NCI-H1930 (cell line): ENCODE data around the gene CACNA2D4.
"Not testable (repeated sequence)": the region's sequence is repeated elsewhere in the genome, so short reads cannot be mapped to it uniquely, and the experiment has no call there.

Source experiments
- DNase-seq, 2 experiments: peaks; one replicate each; lab custom pipeline; 2025; lab: John Stamatoyannopoulos, UW

The CACNA2D4 gene

DNA sequence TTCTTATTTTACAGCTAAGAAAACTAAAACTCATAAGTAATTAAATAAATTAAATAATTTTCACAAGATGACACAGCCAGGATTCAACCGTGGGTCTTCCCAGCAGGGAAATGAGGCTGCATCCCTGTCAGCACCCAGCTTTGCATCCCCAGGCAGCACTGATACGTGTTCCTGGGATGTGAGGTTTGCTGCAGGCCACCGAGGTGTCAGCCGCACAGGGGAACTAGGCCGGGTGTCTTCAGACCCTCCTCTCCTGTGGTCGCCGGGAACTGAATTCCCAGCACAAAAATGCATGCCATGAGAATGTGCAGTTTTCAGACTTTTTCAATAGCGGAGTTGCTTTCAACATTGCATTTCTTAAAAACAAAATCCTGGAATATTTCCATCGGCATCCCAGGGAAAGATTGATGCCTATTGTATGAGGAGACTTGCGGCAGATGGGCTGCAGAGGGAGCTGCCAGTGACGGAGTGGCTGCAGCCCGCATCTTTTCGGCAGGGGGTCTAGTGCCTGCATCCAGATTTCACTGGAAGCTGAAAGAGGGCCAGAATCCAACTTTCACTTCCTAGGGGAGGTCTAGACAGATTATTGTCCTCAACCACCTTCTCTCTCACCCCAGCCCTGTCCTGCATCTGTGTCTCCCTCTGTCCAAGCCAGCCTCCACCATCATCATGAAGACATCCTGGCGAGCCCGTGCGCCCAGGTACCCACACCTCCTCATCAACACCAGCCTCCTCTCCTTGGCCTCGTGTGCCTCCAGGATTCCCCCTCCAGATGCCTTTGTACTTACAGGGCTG, 85.5 kb downstream of the CACNA2D4 start:
- DNase-seq, result no peak

DNA sequence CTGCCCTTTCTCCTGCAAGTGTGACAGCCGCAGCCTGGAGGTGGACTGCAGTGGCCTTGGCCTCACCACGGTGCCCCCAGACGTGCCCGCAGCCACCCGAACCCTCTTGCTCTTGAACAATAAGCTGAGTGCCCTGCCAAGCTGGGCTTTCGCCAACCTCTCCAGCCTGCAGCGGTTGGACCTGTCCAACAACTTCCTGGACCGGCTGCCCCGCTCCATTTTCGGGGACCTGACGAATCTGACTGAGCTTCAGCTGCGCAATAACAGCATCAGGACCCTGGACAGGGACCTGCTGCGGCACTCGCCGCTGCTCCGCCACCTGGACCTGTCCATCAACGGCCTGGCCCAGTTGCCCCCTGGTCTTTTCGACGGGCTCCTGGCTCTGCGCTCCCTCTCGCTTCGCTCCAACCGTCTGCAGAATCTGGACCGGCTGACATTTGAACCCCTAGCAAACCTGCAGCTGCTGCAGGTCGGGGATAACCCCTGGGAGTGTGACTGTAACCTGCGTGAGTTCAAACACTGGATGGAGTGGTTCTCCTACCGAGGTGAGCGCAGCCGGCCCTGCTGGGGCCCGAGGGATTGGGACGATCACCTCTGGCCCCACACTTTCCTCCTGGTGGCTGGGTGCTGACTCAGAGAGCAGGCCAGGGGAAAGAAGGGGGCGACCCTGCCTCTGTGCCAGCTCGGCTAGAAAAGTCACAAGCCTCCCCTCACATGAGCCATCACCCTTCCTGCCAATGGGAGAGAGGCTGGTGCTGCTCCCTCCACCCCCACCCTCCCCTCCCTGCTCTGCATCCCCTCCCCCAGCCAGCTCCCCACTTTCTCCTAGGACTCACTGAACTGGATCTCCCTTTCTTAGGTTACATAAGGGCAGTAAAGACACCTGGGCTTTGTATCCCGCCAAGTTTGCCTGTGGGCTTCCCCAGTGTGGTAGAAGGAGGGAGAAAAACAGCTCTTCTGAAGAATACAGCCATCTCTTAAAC, 87.2 kb downstream of the CACNA2D4 start:
- DNase-seq, result no peak

DNA sequence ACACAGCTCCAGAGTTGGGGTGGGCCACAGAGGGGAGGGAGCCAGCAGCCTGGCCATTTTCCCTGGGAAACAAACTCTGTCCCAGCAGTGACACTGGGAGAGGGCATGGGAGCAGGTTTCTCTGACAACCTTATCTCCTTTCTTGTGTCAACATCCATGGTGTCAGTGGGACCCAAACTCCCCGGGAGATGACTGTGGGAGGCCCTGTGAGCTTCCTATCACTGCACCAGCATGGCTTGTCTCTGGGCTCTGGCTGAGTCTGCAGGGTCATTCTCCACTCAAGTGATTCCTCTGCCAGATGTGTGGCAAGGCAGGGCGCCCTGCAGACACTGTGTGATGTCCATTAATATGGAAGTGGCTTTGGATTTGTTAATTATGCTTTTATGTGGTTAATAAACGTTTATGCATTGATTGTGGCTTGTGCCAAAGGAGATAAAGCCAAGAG, 88.0 kb downstream of the CACNA2D4 start:
- no peak for DNase-seq

DNA sequence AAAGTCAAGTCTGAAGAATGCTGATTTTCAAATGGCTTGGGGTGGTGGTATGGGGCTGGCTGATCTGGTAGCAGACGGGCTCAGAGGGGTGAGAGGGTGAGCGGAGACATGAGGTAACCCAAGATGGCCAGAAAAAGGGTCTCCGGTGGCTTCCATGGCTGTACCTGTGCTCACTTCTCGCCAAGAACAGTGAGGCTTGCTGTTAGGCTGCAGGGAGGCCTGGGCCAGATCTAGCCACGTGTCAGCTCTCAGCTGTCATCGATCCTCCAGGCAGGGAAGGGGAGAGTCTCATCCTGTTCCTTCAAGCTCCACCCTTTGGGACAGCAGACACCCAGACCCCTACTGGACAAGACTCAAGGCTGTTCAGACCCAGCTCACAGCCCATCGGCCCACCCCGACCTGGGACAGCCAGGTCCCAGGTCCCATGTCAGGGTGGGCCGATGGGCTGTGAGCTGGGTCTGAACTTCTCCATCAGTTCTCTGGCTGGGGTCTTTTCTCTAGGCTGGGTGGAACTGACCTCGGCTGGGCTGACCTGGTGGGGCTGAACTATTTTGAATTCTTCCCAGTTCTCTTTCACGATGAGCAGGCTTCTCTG, 89.0 kb downstream of the CACNA2D4 start:
- no peak for DNase-seq

DNA sequence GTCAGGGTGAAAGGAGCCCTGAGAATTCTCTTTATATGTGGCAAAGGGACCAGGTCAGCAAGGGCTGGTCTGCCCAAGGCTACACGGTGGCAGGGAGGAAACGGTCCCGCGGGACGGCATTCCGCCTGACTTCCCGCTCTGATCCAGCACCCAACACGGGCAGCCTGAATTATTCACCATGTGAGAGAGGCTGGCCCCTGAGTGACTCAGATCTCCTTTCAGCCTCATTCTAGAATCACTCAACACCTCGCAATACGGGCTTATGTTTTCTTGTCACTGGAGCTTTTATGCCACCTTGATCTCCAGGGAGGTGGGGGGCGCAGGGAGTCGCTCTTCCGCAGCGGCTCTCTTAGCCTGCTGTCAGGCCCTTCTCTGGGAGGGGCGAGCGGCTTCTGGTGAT, 89.6 kb downstream of the CACNA2D4 start:
- DNase-seq, result no peak

DNA sequence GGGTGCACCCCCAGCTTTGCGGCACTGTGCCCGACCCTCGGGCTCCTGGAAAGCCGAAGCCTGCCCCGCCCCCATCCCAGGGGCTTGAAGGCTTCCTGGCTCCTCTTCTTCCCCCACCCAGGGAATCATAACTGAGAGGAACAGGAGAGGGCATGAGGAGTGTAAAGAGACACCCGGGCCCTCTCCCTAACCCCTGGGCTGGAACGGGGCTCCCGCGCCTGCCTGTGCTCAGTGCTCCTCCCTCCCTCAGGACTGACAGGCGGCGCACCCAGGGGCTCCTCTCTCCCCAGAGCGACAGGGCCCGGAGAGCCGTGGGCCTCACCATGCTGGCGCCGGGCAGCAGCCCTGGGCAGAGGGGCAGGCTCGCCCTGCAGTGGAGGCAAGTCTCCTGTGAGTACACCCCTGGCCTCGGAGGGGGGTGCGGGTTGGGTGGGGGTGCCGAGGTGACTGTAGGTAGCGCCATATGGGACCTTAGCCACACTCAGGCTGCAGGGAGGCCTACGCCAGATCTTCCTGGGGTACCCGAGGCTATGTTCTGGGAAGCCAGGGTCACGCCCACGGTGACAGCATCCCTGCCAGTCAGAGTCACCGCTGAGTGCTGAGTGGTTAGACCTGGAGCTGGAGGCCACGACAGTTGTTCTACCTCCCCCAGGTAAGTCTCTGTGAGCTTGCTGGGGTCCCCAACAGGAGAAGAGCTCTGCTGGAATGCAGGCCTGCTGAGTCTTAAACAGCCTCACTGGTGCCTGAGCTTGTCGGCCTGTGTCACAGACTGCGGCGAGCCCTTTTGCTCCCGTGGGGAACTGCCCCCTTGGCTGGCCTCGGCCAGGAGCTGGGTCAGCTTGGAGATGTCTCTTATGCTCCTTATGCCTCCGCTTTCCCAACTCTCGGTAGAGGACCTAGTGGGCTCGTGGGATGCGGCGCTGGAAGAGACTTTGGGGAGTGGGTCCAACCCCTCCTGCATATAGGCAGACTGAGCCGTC, 90.3 kb downstream of the CACNA2D4 start:
- no peak for DNase-seq

DNA sequence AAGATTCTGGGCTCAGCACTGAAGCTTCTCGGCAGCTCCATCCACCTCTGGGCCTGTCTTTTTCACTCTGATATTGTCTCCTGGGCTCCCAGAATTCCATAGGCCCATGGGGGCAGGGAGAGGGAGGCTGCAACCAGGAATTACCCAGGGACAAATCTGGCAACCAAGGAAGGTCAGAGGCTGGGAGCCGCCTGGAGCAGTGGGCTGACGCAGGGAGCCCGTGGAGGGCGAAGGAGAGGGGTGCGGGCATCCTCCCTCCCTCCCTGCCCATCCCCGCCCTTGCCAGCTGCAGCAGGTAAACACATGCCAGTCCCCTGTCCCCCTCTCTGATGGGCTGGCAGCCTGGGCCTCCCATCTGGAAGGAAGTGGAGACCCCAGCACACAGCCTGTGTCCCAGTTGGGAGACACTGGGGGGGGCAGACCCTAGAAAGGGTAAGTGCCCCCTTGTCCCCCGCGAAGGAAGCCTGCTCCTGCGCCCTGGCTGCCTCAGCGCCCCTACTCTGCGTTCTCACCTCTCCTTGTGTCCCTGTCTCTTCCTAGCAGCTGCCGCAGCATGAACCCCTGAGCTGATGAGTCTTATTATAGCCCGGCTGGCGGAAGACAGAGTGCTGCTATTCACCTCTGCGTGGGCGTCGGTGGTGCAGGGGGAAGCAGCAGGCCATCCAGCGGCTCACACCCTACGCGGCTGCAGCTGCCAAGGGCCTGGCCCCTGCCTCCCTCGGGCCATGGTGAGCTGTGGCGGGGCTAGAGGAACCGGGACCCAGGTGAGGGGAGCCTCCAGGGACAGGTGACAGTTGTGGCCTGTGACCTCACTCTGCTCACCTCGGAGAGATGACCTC, 91.4 kb downstream of the CACNA2D4 start:
- no peak for DNase-seq

DNA sequence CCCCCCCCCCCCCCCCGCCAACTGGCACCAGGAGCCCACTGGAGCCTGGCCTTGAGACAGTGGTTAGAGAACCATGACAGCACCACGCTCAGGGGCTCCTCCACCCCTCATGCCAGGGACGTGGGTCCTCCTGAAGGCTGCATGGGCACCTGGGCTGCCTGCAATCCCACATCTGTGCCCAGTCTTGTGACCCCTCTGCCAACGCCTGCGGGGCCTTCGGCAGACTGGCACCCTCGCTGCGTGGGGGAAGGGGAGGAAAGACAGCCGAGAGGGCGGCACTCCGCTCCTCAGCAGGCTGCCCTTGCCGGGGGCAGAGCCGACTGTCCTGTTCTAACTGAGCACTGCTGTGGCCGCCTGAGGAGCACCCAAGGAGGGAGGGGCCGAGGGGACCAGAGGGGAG, 92.1 kb downstream of the CACNA2D4 start:
- DNase-seq, result no peak

DNA sequence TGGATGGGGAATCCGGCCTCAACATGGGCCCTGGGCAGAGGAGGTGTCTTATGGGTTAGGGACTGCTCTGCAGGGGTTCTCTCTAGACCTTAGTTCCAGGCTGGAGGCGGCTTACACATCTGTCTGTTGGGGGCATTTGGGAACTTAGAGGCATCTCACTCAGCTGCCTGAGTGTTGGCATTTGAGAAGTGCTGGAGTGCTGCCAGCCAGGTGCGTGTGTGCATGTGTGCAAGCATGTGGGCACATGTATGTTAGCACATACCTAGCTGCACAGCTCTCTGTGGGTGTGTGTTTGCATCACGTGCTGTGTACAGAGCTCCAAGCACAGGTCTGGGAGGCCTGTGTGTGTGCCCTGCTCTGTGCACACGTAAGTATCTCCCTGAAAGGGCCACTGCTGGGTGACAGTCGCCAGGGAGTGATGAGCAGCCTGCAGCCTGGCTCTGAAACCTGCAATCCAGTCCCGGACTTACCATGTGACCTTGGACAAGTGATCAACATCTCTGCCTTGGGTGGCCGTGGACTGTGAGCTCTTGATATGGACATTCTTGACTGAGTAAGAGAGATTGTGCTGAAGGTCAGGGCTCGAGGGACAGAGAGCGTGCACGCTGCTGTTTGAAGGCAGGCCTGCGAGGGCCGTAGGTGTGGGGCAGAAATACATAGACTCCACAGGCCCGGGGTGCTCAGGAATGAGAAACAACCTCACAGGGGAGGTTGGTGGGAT, 92.9 kb downstream of the CACNA2D4 start:
- no peak for DNase-seq

DNA sequence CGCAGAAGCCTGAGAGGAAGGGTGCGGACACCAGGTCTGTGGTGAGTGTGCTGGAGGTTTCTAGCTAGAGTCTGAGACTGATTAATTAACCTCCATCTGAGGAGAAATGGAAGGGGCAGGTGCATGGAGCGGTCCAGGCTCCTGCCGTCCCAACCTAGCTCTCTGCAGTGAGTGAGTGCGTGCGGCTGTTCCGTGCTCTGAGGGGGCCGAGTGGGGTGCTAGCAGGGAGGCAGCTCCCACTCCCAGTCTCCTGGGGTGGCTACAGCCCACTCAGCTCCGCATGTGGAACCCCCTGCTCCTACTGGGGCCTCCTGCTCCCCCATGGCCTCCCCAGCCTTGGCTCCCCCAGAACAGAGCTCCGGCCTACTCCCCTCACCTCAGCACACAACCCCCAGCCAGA, 95.2 kb downstream of the CACNA2D4 start:
- DNase-seq, result no peak

DNA sequence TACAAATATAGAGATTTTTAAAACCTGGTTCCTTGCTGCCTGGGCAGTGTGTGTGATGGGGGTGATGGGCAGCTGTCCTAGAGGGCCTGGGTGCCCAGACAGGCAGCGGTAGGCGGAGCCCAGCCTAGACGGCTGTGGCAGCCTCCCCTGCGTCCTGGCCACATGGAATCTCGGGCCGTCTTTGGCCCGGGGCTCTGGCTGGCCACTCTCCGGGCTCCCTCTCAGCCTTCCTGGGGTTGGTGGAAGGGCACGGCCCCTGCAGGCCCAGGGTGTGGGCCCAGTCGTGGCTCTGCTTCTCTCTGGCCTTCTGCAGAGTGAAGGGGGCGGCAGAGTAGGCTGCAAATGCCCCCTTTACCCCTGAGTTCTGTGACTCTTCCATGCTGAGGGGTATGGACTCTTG, 95.8 kb downstream of the CACNA2D4 start:
- DNase-seq, result no peak

DNA sequence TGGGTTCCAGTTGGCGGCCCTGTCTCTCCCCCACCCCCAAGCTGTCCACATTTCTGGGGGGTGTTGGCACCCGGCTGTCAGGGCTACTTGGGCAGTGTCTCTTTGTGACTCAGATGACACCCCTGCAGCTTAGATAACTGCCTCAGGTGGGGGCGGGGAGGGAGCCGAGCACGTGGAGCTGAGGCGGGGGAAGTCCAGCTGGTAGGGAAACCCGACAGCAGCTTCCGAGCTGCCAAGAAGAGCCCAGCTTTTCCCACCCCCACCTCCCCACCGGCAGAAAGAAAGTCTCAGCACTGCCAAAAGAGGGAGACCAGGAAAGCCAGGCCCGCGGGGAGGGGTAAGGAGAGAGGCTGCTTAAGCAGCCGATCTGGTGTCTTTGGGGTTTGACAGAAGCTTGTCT, 96.6 kb downstream of the CACNA2D4 start:
- no peak for DNase-seq

DNA sequence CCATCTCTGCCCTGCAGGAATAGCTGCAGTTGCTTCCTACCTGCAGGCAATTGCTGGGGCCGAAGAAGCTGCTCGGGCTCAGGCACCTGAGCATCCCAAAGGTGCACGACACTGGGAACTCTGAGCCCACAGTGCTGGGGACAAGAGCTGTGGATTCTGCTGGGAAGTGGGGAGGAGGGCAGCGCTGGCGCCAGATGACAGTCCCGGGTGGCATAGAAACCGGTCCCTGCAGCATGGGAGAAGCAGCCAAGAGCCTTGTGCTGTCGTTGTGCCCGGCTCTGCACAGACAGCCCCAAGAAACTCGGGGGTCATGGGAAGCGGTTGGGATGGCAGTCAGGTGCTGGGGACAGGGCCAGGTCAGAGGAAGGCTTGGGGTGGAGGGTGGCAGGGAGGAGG, 97.6 kb downstream of the CACNA2D4 start:
- no peak for DNase-seq

DNA sequence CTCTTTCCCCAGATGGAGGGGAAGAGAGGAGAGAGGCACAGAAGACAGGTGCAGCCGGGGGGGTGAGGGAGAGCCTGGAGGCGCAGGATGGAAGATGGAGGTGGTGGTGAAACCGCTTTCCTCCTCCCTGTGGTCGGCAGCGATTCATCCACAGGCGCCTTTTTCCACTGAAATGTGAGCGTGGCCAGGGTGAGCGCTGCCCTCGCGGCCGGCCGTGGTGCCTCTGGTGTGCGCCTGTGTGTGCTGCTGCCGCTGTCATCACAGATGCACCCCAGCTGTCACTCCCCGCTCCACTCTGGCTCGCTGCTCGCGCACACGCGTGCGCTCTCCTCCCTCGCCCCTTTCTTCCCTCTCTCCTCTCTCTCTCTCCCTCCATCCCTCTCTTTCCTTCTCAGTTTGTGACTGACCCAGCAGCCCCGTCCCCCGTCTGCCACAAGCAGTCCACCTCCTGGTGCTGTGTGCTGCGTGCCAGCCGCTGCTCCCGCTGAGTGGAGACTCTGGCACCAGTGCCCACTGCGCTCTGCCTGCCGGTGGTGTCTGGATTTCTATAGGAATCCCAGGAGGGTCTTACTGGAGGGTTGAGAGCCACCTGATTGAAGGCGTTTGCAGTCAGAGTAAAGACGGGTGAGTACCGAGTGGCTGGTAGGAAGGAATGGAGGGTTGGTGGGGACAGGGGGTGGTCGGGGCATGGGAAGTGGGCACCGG, 98.1 kb downstream of the CACNA2D4 start, which contains the start of gene LRTM2:
Gene LRTM2 (plus strand): TSS at position 375 of the 705 bp plus-strand sequence. CDS start 7,584 bp downstream, outside the sequence.
- no peak for DNase-seq

DNA sequence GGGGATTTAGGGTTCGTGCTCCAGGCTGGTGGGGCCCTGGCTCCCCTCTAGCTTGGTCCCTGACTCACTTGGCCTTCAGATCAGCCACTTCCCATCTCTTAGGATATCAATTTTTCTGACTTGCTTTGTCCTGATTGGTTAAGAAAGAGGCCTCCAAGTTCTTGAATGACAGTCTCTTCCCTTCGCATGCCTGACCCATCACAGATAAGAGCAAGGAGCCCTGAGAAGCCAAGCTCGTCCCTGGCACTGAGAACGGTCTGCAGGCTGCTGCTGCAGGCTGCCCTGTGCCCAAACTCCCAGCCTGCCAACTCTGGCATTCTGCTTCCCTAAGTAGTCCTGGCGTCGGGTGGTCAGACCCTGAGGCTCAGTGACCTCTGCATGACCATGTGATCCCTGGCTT, 98.9 kb downstream of the CACNA2D4 start:
- DNase-seq, result no peak

DNA sequence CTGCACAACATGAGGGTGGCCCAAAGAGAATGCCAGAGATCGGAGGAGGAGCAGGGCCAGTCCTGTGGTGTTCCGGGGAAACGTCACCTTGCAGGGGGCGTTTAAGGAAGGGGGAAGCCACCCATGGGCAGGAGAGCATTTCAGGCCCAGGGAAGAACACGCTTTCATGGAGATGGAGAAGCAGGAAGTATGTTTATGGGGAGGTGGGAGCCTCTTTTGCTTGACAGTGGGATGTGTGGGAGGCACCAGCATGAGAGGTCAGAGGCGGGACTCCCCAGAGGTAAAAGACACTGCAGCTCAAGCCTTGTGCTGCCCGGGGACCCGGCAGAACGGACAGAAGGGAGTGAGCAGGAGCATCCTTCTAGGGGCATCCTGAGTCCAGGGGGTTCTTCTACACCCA, 99.4 kb downstream of the CACNA2D4 start:
- DNase-seq, result no peak

DNA sequence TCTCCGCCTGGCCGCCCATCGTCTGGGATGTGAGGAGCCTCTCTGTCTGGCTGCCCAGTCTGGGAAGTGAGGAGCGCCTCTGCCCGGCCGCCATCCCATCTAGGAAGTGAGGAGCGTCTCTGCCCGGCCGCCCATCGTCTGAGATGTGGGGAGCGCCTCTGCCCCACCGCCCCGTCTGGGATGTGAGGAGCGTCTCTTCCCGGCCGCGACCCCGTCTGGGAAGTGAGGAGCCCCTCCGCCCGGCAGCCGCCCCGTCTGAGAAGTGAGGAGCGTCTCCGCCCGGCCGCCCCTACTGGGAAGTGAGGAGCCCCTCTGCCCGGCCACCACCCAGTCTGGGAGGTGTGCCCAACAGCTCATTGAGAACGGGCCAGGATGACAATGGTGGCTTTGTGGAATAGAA, 100.5 kb downstream of the CACNA2D4 start:
- DNase-seq, result not testable (repeated sequence)

DNA sequence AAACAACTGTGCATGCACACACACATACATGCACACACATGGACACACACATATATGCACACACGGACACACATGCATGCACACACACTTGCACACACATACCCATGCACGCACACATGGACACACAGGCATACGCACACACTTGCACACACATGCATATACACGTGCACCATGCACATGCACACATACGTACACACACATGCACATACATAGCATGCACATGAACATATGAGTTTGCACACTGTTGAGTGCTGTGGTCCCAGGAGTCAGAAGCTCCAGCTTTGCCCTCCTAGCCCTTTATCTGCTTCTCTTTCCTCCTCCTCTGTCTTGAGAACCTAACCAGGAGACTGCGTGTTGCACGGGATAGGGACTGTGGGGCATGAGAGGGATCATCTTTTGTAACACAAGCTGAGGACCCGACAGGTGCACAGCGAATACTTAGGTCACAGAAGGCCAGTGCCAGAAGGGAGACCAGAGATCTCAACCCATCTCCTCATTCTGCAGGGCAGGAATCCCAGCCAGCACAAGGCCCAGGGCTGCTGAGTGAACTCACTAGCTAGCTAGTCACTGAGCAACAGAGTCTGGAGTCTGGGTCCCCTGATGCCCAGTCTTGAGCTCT, 101.6 kb downstream of the CACNA2D4 start:
- DNase-seq, result no peak
